Nephron progenitor cell (in vitro differentiated cells): ENCODE results near the gene SMG9.

Experiments used
- DNase-seq: peaks from one replicate; pipeline ENCODE4 v3.0.0; 2021
- H3K27ac Mint-ChIP-seq: 2 replicates; pipeline ENCODE4 v1.8.0; 2021; ENCODE audit warnings: mild to moderate bottlenecking, moderate library complexity, mixed read lengths
- H3K27me3 Mint-ChIP-seq: 2 replicates; pipeline ENCODE4 v1.8.0; 2021; ENCODE audit warnings: mild to moderate bottlenecking, low read depth, mixed read lengths; ENCODE audit not compliant: poor library complexity
- H3K36me3 Mint-ChIP-seq: 2 replicates; pipeline ENCODE4 v1.8.0; 2021; ENCODE audit warnings: low read depth, mixed read lengths
- H3K4me1 Mint-ChIP-seq: 2 replicates; pipeline ENCODE4 v1.8.0; 2021; ENCODE audit warnings: mixed read lengths
- H3K4me3 Mint-ChIP-seq: 2 replicates; pipeline ENCODE4 v1.8.0; 2021; ENCODE audit warnings: mild to moderate bottlenecking, moderate library complexity, mixed read lengths
- H3K9me3 Mint-ChIP-seq: 2 replicates; pipeline ENCODE4 v1.8.0; 2021; ENCODE audit warnings: mild to moderate bottlenecking, moderate library complexity, mixed read lengths
- TF ChIP-seq, protein P1 (sequence below): fragments of 200-600 bp; sonication (generic); IDR thresholded peaks from 2 replicates; pipeline ENCODE4 v1.5.0; 2021; ENCODE audit warnings: antibody characterized with exemption

SMG9 gene

DNA sequence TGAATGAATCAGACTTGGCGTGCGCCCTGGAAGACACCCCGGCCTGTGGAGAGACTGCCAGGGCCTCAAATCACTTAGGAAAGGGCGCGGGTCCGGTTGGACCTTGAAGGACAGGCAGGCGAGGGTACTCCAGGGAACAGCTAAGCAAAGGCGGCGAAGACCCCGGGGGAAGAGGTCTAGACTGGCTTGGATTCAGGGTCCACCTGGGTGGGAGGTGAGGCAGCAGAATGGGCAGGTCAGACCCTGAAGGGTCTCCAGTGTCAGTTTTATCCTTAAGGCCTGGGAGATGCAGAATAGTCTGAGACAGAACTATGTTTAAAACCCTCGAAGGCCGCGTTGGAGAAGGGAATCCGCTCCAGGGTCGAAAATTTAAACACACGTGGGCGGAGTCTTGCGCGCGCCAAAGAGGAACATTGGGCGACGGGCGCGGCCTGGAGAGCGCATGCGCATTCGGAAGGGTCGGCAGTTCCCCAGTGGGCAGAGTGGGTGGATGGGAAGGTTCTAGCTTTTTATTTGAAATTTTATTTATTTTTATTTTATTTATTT, 567 bp upstream of the SMG9 start:
- TF ChIP-seq, protein P1, sequence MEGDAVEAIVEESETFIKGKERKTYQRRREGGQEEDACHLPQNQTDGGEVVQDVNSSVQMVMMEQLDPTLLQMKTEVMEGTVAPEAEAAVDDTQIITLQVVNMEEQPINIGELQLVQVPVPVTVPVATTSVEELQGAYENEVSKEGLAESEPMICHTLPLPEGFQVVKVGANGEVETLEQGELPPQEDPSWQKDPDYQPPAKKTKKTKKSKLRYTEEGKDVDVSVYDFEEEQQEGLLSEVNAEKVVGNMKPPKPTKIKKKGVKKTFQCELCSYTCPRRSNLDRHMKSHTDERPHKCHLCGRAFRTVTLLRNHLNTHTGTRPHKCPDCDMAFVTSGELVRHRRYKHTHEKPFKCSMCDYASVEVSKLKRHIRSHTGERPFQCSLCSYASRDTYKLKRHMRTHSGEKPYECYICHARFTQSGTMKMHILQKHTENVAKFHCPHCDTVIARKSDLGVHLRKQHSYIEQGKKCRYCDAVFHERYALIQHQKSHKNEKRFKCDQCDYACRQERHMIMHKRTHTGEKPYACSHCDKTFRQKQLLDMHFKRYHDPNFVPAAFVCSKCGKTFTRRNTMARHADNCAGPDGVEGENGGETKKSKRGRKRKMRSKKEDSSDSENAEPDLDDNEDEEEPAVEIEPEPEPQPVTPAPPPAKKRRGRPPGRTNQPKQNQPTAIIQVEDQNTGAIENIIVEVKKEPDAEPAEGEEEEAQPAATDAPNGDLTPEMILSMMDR = no peak
- H3K27me3 Mint-ChIP-seq = peaks cover 2% of the 10 kb centered on the region
- peak overlapping the region; percentile 100 for H3K27ac Mint-ChIP-seq
- H3K4me1 Mint-ChIP-seq = peaks cover 62% of the 10 kb centered on the region
- H3K9me3 Mint-ChIP-seq = no peaks in the 10 kb centered on the region
- H3K36me3 Mint-ChIP-seq = peaks cover 25% of the 10 kb centered on the region
- H3K4me3 Mint-ChIP-seq = peak overlapping the region; percentile 97
- peak; percentile 80 for DNase-seq

DNA sequence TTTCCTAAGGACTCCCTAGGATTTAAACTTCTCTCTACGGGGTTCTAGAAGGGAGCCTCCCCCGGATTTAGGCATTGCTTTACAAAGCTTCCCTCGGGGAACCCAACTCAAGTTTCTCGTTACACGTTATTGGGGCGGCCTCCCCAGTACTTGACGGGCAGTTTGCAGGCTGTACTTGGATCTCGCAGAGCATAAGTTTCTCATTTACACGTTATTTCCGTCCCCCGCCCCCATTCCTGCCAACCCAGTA, 584 bp downstream of the SMG9 start:
- no peak for DNase-seq
- H3K27me3 Mint-ChIP-seq = peaks cover 2% of the 10 kb centered on the region
- H3K9me3 Mint-ChIP-seq = no peaks in the 10 kb centered on the region
- H3K4me3 Mint-ChIP-seq = peak overlapping the region; percentile 97
- H3K4me1 Mint-ChIP-seq = peaks cover 56% of the 10 kb centered on the region
- TF ChIP-seq, protein P1 = no peak
- peaks cover 31% of the 10 kb centered on the region for H3K36me3 Mint-ChIP-seq
- H3K27ac Mint-ChIP-seq = peak overlapping the region; percentile 72

DNA sequence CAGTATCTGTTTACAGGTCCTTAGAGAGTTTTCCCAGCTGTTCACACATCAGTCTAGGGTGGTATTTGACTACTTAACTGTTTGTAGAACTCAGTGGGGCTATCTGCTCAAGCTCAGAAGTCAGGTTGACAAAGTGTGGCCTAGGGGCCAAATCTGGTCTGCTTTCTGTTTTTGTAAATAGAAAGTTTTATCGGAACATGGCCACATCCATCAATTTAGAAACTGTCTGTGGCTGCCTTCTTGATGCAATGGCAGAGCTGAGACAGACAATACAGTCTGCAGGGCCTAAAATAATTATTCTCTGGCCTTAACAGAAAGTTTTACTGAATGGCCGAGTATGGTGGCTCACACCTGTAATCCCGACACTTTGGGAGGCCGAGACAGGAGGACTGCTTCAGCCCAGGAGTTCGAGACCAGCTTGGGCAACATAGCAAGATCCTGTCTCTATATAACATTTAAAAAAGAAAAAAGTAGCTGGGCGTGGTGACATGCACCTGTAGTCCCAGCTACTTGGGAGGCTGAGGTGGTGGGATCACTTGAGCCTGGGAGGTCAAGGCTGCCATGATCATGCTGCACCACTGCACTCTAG, 2.4 kb downstream of the SMG9 start:
- H3K4me1 Mint-ChIP-seq = peaks cover 46% of the 10 kb centered on the region
- H3K4me3 Mint-ChIP-seq = no peak overlapping the region
- peaks cover 2% of the 10 kb centered on the region for H3K27me3 Mint-ChIP-seq
- peak overlapping the region; percentile 64 for H3K27ac Mint-ChIP-seq
- no peak for DNase-seq
- TF ChIP-seq, protein P1 = no peak
- H3K36me3 Mint-ChIP-seq = peaks cover 45% of the 10 kb centered on the region
- no peaks in the 10 kb centered on the region for H3K9me3 Mint-ChIP-seq

DNA sequence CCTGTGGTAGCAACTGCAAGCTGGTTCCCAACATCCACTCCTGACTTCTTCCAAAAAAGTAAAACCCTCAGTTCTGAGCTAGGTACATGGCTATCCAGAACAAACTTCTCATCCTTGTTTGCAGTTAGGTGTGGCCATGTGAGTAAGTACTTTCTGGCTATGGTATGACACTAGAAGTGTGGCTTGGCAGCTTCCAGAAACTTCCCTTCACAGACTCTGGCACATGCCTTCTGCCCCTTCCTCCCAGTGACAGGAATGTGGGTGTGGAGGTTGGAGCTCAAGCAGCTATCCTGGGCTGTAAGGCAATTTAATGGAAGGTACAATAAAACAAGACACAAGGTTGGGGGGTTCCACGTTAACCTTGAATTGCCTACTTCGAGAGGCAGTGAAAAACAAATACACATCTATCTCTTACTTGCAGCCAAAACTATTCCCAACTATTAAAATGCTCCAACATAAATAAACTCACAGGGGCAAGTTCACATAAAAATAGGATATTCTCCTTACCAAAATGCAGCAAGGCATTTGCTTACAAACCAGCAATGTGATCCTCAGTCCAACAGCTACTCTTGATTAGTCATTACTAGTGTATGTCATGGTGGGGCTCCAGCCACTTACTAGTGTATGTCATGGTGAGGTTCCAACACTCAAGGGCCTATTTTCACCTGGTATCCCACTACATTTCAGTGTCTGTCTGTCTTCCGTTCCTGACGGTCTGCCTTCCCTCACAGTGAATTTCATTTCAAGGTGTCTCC, 3.1 kb downstream of the SMG9 start:
- Mint-ChIP-seq H3K4me3 (no peak overlapping the region), H3K27me3 (peaks cover 2% of the 10 kb centered on the region), H3K9me3 (no peaks in the 10 kb centered on the region), H3K4me1 (peaks cover 46% of the 10 kb centered on the region), H3K36me3 (peaks cover 45% of the 10 kb centered on the region), H3K27ac (peak overlapping the region; percentile 64)
- DNase-seq = no peak
- TF ChIP-seq, protein P1 = no peak

DNA sequence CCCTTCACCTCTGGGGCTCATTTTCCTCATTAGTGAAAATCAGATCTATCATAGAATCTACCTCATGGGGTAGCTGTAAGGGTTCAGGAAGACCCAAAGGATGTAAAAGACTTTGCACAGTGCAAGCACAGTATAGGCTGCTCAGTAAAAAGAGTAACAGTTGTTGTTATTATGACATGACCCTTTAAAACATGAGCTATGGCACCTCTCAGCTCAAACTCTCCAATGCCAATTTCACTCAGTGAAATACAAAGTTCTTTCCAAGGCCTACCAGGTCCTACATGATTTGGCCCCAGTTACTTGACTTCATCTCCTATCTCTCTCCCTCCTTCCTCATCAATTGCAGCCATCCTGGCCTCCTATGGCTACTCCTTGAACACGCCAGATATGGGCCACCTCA, 4.9 kb downstream of the SMG9 start:
- Mint-ChIP-seq H3K9me3 (no peaks in the 10 kb centered on the region), H3K4me1 (peaks cover 29% of the 10 kb centered on the region), H3K4me3 (no peak overlapping the region), H3K27me3 (no peaks in the 10 kb centered on the region), H3K27ac (no peak overlapping the region), H3K36me3 (peaks cover 44% of the 10 kb centered on the region)
- TF ChIP-seq, protein P1 = no peak
- no peak for DNase-seq

DNA sequence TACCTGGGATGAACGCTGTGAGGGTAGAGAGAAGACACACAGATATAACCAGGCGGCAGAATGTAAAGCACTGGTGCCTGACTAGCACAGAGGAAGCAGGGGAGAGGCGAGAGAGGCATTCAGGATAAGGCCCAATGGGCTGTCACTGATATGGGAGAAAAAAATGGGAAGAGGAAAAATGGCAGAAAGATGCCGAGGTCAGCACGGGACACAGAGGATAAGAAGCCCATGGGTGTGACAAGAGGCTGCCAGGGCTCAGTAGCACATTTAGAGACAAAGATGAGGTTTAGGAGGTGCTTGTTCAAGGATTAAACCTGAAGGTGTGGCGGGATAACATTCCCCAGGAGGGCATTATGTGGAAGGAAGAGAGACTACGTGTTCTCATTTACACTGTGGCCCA, 5.6 kb downstream of the SMG9 start:
- no peak for DNase-seq
- peaks cover 52% of the 10 kb centered on the region for H3K36me3 Mint-ChIP-seq
- no peak overlapping the region for H3K27ac Mint-ChIP-seq
- TF ChIP-seq, protein P1 = no peak
- no peaks in the 10 kb centered on the region for H3K9me3 Mint-ChIP-seq
- H3K4me3 Mint-ChIP-seq = no peak overlapping the region
- no peaks in the 10 kb centered on the region for H3K27me3 Mint-ChIP-seq
- H3K4me1 Mint-ChIP-seq = peaks cover 23% of the 10 kb centered on the region
